T1000 (cell line): ENCODE measurements around the gene JADE1.

Experiments
- DNase-seq: peaks from one replicate; lab custom pipeline; 2025; ENCODE audit warnings: mixed read lengths; lab: John Stamatoyannopoulos, UW

Gene JADE1

GRCh38 chr4:128810871-128811570 lies 1.5 kb downstream of the JADE1 start:
- peak; percentile 18 for DNase-seq

- DNase-seq, result peak; percentile 71
Measured at GRCh38 chr4:128811571-128812441, 2.3 kb downstream of the JADE1 start.

- DNase-seq, result peak; percentile 53
Measured at GRCh38 chr4:128812442-128813235, 3.1 kb downstream of the JADE1 start.

- no peak for DNase-seq
Measured at GRCh38 chr4:128813965-128814364, 4.5 kb downstream of the JADE1 start.

- no peak for DNase-seq
Measured at GRCh38 chr4:128818442-128818841, 8.9 kb downstream of the JADE1 start.

GRCh38 chr4:128819082-128819742 lies 9.7 kb downstream of the JADE1 start:
- DNase-seq, result no peak

- no peak for DNase-seq
Measured at GRCh38 chr4:128820671-128821070, 11.2 kb downstream of the JADE1 start.

- no peak for DNase-seq
Measured at GRCh38 chr4:128821151-128821550, 11.7 kb downstream of the JADE1 start.

GRCh38 chr4:128823025-128823661 lies 13.6 kb downstream of the JADE1 start:
- DNase-seq, result no peak

GRCh38 chr4:128825226-128825625 lies 15.7 kb downstream of the JADE1 start:
- DNase-seq, result no peak

- DNase-seq, result no peak
Measured at GRCh38 chr4:128827296-128827695, 17.8 kb downstream of the JADE1 start.

- no peak for DNase-seq
Measured at GRCh38 chr4:128830906-128831503, 21.5 kb downstream of the JADE1 start.

GRCh38 chr4:128831531-128832242 lies 22.2 kb downstream of the JADE1 start:
- DNase-seq, result no peak

GRCh38 chr4:128832243-128832625 lies 22.7 kb downstream of the JADE1 start:
- no peak for DNase-seq

GRCh38 chr4:128835498-128836222 lies 26.2 kb downstream of the JADE1 start:
- DNase-seq, result no peak

GRCh38 chr4:128837198-128837597 lies 27.7 kb downstream of the JADE1 start:
- DNase-seq, result no peak

- no peak for DNase-seq
Measured at GRCh38 chr4:128837679-128838078, 28.2 kb downstream of the JADE1 start.

GRCh38 chr4:128840711-128841318 lies 31.3 kb downstream of the JADE1 start:
- no peak for DNase-seq

GRCh38 chr4:128841402-128841801 lies 31.9 kb downstream of the JADE1 start:
- DNase-seq, result no peak
